SU-DHL-6 (cell line): ENCODE results near the gene CADM4.
"Not testable (repeated sequence)": the region's sequence is repeated elsewhere in the genome, so short reads cannot be mapped to it uniquely, and the experiment has no call there.

Experiments
- H2AFZ ChIP-seq: fragments of 200-600 bp; sonication (generic); 2 replicates; pipeline ENCODE4 v1.6.1; 2014; ENCODE audit warnings: low read depth, mild to moderate bottlenecking, moderate library complexity, mixed read lengths, antibody characterized with exemption, low read length; ENCODE audit not compliant: severe bottlenecking
- H3F3A ChIP-seq: fragments of 200-600 bp; shearing (Covaris generic); 2 replicates; pipeline ENCODE4 v1.6.0; 2016; ENCODE audit warnings: antibody characterized with exemption, mild to moderate bottlenecking; ENCODE audit not compliant: insufficient read depth
- H3K27ac ChIP-seq: fragments of 200-600 bp; sonication (generic); 2 replicates; pipeline ENCODE4 v1.5.1; 2016; ENCODE audit warnings: low read depth, mild to moderate bottlenecking, low read length, moderate library complexity, mixed read lengths
- H3K27me3 ChIP-seq: fragments of 200-600 bp; sonication (generic), shearing (Covaris generic); 2 replicates; pipeline ENCODE4 v1.6.0; 2014; ENCODE audit warnings: mild to moderate bottlenecking, low read length
- H3K36me3 ChIP-seq: fragments of 200-600 bp; sonication (generic); 2 replicates; pipeline ENCODE4 v1.6.1; 2014; ENCODE audit warnings: mild to moderate bottlenecking, low read length, mixed read lengths
- H3K4me2 ChIP-seq: fragments of 300-600, 200-600 bp; shearing (Covaris generic), sonication (generic); 2 replicates; pipeline ENCODE4 v1.6.0; 2014; ENCODE audit warnings: low read length, low read depth, mild to moderate bottlenecking; ENCODE audit not compliant: poor library complexity, severe bottlenecking
- H3K4me3 ChIP-seq: fragments of 200-600 bp; sonication (generic); 2 replicates; pipeline ENCODE4 v1.5.1; 2014; ENCODE audit warnings: antibody characterized with exemption, low read length, mild to moderate bottlenecking, mixed read lengths; ENCODE audit not compliant: insufficient read depth, poor library complexity, severe bottlenecking
- H3K79me2 ChIP-seq: fragments of 200-600 bp; sonication (generic); 2 replicates; pipeline ENCODE4 v1.6.1; 2014; ENCODE audit warnings: mild to moderate bottlenecking, low read length, moderate library complexity; ENCODE audit not compliant: insufficient read depth
- H3K9ac ChIP-seq: fragments of 200-600 bp; sonication (generic); 2 replicates; pipeline ENCODE4 v1.7.0; 2014; ENCODE audit warnings: mild to moderate bottlenecking, low read length
- H3K9me2 ChIP-seq: fragments of 200-600 bp; sonication (generic); replicated peaks from 2 replicates; pipeline ENCODE4 v1.6.1; 2014; ENCODE audit warnings: low read length; ENCODE audit not compliant: insufficient read depth
- H3K9me3 ChIP-seq: fragments of 200-600 bp; sonication (generic); 2 replicates; pipeline ENCODE4 v1.6.1; 2014; ENCODE audit warnings: low read length, mixed read lengths; ENCODE audit not compliant: insufficient read depth
- H4K20me1 ChIP-seq: fragments of 200-600 bp; sonication (generic); 2 replicates; pipeline ENCODE4 v1.6.1; 2014; ENCODE audit warnings: low read depth, mild to moderate bottlenecking, antibody characterized with exemption, low read length, moderate library complexity, mixed read lengths
- EZH2phosphoT487 ChIP-seq: fragments of 200-600 bp; sonication (generic), shearing (Covaris generic); conservative IDR thresholded peaks from 2 replicates; pipeline ENCODE4 v1.6.1; 2018; ENCODE audit warnings: mild to moderate bottlenecking, antibody characterized with exemption, low read length, moderate library complexity, mixed read lengths
- TF ChIP-seq, protein P1 (sequence below): fragments of 200-600 bp; sonication (generic); IDR thresholded peaks from one replicate; pipeline ENCODE4 v1.5.1; 2017; ENCODE audit warnings: antibody characterized with exemption, mild to moderate bottlenecking, low read length, moderate library complexity; ENCODE audit not compliant: insufficient read depth, poor library complexity, severe bottlenecking

The CADM4 gene

DNA sequence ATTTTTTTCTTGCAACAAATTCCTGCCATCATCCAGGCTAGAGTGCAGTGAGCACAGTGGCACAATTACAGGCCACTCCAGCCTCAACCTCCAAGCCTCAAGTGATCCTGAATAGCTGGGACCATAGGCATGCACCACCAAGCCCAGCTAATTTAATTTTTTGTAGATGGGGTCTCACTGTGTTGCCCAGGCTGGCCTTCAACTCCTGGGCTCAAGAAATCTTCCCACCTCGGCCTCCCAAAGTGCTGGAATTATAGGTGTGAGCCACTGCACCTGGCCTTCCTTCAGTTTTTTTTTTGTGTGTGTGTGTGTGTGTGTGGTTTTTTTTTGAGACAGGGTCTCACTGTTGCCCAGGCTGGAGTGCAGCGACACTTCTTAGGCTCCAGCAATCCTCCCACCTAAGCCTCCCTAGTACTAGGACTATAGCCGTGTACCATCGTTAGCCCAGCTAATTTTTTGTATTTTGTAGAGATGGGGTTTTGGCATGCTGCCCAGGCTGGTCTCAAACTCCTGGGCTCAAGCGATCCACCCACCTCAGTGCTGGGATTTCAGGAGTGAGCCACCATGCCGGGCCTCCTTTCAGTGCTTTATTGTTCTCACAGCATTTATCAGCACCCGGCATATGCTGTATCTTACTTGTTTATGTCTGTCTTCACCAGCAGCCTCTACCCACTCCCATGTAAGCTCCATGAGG lies 33.6 kb downstream of the CADM4 start:
- no peak overlapping the region for H2AFZ ChIP-seq
- H3K9me2 ChIP-seq = no peaks in the 10 kb centered on the region
- H3F3A ChIP-seq = peaks cover 7% of the 10 kb centered on the region
- no peaks in the 10 kb centered on the region for H3K9me3 ChIP-seq
- H4K20me1 ChIP-seq = no peaks in the 10 kb centered on the region
- no peaks in the 10 kb centered on the region for H3K36me3 ChIP-seq
- H3K27me3 ChIP-seq = no peaks in the 10 kb centered on the region
- TF ChIP-seq, protein P1, sequence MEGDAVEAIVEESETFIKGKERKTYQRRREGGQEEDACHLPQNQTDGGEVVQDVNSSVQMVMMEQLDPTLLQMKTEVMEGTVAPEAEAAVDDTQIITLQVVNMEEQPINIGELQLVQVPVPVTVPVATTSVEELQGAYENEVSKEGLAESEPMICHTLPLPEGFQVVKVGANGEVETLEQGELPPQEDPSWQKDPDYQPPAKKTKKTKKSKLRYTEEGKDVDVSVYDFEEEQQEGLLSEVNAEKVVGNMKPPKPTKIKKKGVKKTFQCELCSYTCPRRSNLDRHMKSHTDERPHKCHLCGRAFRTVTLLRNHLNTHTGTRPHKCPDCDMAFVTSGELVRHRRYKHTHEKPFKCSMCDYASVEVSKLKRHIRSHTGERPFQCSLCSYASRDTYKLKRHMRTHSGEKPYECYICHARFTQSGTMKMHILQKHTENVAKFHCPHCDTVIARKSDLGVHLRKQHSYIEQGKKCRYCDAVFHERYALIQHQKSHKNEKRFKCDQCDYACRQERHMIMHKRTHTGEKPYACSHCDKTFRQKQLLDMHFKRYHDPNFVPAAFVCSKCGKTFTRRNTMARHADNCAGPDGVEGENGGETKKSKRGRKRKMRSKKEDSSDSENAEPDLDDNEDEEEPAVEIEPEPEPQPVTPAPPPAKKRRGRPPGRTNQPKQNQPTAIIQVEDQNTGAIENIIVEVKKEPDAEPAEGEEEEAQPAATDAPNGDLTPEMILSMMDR = no peak
- no peak for TF ChIP-seq EZH2phosphoT487
- H3K79me2 ChIP-seq = 0 out of 2 replicates have a peak, but pooled peaks cover 9% of the 10 kb centered on the region
- H3K4me3 ChIP-seq = no peak overlapping the region
- no peak overlapping the region for H3K4me2 ChIP-seq
- H3K27ac ChIP-seq = no peak overlapping the region
- no peak overlapping the region for H3K9ac ChIP-seq

DNA sequence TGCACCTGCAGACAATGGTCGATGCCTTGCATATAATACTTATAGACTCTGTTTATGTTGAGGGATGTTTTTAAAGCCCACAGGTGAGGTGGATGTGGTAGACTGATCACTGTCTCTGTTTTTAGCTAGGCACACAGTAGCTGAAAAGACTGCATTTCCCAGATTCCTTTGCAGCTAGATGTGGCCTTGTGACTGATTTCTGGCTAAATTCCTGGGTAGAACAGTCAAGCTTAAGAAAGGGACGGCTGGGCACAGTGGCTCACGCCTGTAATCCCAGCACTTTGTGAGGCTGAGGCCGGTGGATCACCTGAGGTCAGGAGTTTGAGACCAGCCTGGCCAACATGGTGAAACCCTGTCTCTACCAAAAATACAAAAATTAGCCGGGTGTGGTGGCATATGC lies 39.3 kb downstream of the CADM4 start:
- H3K36me3 ChIP-seq, H3K27ac ChIP-seq, H2AFZ ChIP-seq: not testable (repeated sequence)

DNA sequence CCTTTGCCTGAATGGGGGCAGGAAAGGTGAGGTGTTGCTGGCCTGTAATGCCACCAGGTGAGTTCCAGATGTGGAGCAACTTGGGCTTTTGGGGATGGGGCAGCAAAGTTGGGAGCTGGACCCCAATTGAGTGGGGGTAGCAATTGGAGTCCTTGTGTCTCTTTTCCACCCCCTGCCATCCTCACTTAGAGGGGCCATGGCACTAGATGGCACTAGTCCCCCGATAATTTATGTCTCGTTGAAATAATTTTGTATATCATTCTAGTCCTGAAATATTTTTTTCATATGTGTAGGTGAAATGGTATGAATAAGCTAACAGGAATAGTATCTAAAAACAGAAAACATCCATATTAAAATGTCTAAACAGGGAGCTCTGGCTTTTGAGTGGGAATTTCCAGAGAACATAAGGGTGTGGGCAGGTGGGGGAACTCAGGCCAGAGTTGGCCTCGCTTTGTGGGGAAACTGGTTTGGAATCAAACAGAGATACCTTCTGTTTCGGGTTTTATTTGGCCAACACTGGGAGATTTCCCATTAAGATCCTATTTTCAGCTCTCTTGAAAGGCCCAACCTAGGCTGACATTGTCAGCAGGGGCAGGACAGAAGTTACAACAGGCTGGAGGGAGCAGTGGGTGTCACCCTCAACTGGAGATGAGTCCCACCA lies 39.9 kb downstream of the CADM4 start:
- H3K9ac ChIP-seq = no peak overlapping the region
- no peak overlapping the region for H3K4me2 ChIP-seq
- no peaks in the 10 kb centered on the region for H3K27me3 ChIP-seq
- no peaks in the 10 kb centered on the region for H3K9me3 ChIP-seq
- H3K36me3 ChIP-seq = no peaks in the 10 kb centered on the region
- peaks cover 15% of the 10 kb centered on the region for H3K79me2 ChIP-seq
- no peaks in the 10 kb centered on the region for H4K20me1 ChIP-seq
- no peak for TF ChIP-seq EZH2phosphoT487
- TF ChIP-seq, protein P1 = no peak
- no peaks in the 10 kb centered on the region for H3K9me2 ChIP-seq
- peaks cover 8% of the 10 kb centered on the region for H3F3A ChIP-seq
- no peak overlapping the region for H2AFZ ChIP-seq
- H3K27ac ChIP-seq = no peak overlapping the region
- H3K4me3 ChIP-seq = no peak overlapping the region

More for the DNA sequence above, 39.3 kb downstream of the CADM4 start:
- not testable (repeated sequence) for H3K9me2 ChIP-seq, H3K4me2 ChIP-seq, H4K20me1 ChIP-seq, H3K9me3 ChIP-seq, H3K27me3 ChIP-seq, H3F3A ChIP-seq, H3K9ac ChIP-seq, H3K4me3 ChIP-seq
- peaks cover 15% of the 10 kb centered on the region for H3K79me2 ChIP-seq
